ENCODE results near the gene ANKRD13B.
"Not testable (repeated sequence)": the region's sequence is repeated elsewhere in the genome, so short reads cannot be mapped to it uniquely, and the experiment has no call there.

Gene ANKRD13B

GRCh38 chr17:29592850-29593551 is at the start of gene ANKRD13B:
TSS of gene ANKRD13B (plus strand) at chr17:29593132. CDS start at chr17:29593622, 490 bp downstream.
- no peak for DNase-seq (ENCODE audit: low read depth)

GRCh38 chr17:29544066-29544465 is 48.9 kb upstream of the ANKRD13B start:
- no peak for DNase-seq (ENCODE audit: low read depth)

- DNase-seq (ENCODE audit: low read depth) = no peak
These were observed 46.8 kb upstream of the ANKRD13B start for GRCh38 chr17:29546085-29546484.

GRCh38 chr17:29546830-29547229 is 46.1 kb upstream of the ANKRD13B start:
- no peak for DNase-seq (ENCODE audit: low read depth)

- DNase-seq (ENCODE audit: low read depth) = no peak
These were observed 43.6 kb upstream of the ANKRD13B start for GRCh38 chr17:29549177-29549923.

- no peak for DNase-seq (ENCODE audit: low read depth)
These were observed 37.1 kb upstream of the ANKRD13B start for GRCh38 chr17:29555840-29556239.

- DNase-seq (ENCODE audit: low read depth) = no peak
These were observed 35.7 kb upstream of the ANKRD13B start for GRCh38 chr17:29557085-29557738.

GRCh38 chr17:29557739-29558116 is 35.2 kb upstream of the ANKRD13B start:
- DNase-seq (ENCODE audit: low read depth) = no peak

- DNase-seq (ENCODE audit: low read depth) = not testable (repeated sequence)
These were observed 34.8 kb upstream of the ANKRD13B start for GRCh38 chr17:29558139-29558538.

GRCh38 chr17:29559640-29560039 is 33.3 kb upstream of the ANKRD13B start:
- no peak for DNase-seq (ENCODE audit: low read depth)

GRCh38 chr17:29560316-29560715 is 32.6 kb upstream of the ANKRD13B start:
- no peak for DNase-seq (ENCODE audit: low read depth)

GRCh38 chr17:29561554-29562517 is 31.1 kb upstream of the ANKRD13B start:
- DNase-seq (ENCODE audit: low read depth) = no peak

GRCh38 chr17:29562615-29563014 is 30.3 kb upstream of the ANKRD13B start:
- no peak for DNase-seq (ENCODE audit: low read depth)

GRCh38 chr17:29563816-29564215 is 29.1 kb upstream of the ANKRD13B start:
- no peak for DNase-seq (ENCODE audit: low read depth)

GRCh38 chr17:29565643-29566472 is 27.1 kb upstream of the ANKRD13B start:
- no peak for DNase-seq (ENCODE audit: low read depth)

- no peak for DNase-seq (ENCODE audit: low read depth)
These were observed 26.2 kb upstream of the ANKRD13B start, which contains the start of gene ABHD15 for GRCh38 chr17:29566473-29567303. TSS of gene ABHD15 (minus strand) at chr17:29567037. CDS start at chr17:29566966, 71 bp downstream.

GRCh38 chr17:29567304-29567553 is 25.7 kb upstream of the ANKRD13B start:
- DNase-seq (ENCODE audit: low read depth) = no peak

- peak; percentile 69 for DNase-seq (ENCODE audit: low read depth)
These were observed 25.2 kb upstream of the ANKRD13B start for GRCh38 chr17:29567554-29568330.
